Breast epithelium (tissue), 3 donors: ENCODE results near the gene PAOX.

Source experiments
- POLR2A ChIP-seq: fragments of 450-650 bp; IDR thresholded peaks from one replicate; pipeline ENCODE4 v1.6.1; 2016; ENCODE audit warnings: antibody characterized with exemption, mild to moderate bottlenecking, moderate library complexity
- POLR2AphosphoS5 ChIP-seq, 3 donors: sonication (generic); formaldehyde crosslinking; IDR thresholded peaks; one replicate each; pipeline ENCODE4 v1.6.1; 2017; ENCODE audit warnings: antibody characterized with exemption in 3 of 3
- TF ChIP-seq, protein P1 (sequence below), 3 donors: fragments of 450-650 bp; IDR thresholded peaks; one replicate each; pipeline ENCODE4 v1.5.1; 2016 to 2017; ENCODE audit warnings: antibody characterized with exemption in 3 of 3, mild to moderate bottlenecking in 3 of 3, moderate library complexity in 3 of 3

DNA sequence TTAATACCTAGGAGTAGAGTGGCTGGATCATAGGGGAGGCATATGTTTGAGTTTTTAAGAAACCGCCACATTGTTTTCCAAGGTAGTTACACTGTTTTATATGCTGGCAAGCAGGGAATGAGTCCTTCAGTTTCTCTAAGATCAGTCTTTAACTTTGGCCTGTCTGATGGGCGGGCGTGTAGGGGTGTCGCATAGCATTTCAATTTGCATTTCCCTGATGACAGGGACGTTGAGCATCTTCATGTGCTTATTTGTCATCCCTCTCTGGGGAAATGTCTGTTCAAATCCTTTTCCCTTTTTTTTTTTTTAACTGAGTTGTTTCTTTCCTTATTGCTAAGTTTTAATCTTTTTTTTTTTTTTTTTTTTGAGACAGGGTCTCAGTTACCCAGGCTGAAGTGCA lies 24.7 kb downstream of the PAOX start:
- TF ChIP-seq, protein P1, sequence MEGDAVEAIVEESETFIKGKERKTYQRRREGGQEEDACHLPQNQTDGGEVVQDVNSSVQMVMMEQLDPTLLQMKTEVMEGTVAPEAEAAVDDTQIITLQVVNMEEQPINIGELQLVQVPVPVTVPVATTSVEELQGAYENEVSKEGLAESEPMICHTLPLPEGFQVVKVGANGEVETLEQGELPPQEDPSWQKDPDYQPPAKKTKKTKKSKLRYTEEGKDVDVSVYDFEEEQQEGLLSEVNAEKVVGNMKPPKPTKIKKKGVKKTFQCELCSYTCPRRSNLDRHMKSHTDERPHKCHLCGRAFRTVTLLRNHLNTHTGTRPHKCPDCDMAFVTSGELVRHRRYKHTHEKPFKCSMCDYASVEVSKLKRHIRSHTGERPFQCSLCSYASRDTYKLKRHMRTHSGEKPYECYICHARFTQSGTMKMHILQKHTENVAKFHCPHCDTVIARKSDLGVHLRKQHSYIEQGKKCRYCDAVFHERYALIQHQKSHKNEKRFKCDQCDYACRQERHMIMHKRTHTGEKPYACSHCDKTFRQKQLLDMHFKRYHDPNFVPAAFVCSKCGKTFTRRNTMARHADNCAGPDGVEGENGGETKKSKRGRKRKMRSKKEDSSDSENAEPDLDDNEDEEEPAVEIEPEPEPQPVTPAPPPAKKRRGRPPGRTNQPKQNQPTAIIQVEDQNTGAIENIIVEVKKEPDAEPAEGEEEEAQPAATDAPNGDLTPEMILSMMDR (IDR thresholded peaks at IDR 0.05) = no peak
- no peak for TF ChIP-seq POLR2A
- TF ChIP-seq POLR2AphosphoS5 (IDR thresholded peaks at IDR 0.05) = no peak
